NAMALWA (cell line): ENCODE results near the gene SMIM33.
"Not testable (repeated sequence)": the region's sequence is repeated elsewhere in the genome, so short reads cannot be mapped to it uniquely, and the experiment has no call there.

Source experiments
- DNase-seq: peaks from one replicate; pipeline ENCODE4 v3.0.0-alpha.2; 2015; ENCODE audit warnings: low spot score

The SMIM33 gene

DNA sequence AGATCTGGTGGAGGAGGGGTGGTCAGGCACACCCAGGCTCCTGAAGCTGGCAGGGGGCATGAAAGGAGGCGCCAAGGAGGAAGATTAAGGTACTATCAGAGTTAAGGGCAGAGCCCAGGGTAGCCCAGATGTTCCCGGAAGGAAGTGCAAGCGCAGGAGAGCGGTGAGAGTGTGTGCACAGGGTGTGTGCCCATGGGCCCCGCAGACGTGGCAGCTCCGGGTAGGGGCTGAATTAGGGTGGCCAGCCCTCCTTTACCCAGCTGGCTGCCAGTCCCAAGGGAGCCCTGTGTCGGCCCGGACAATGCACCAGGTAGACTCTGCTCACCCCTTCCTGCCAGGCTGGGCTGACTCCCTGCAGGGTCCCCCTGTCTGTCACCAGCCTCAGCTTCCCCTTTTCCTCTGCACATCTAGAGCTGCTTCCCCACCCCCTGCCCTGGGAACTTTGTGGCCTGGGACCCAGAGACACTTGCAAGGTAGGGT lies at the start of gene SMIM33:
Gene SMIM33, plus strand, starts transcription at position 184 of the 480 bp plus-strand sequence. Its CDS starts 118 bp downstream, at position 302.
- no peak for DNase-seq

- DNase-seq: peak; percentile 89
These were observed 48.4 kb upstream of the SMIM33 start for GRCh38 chr5:139422307-139422893.

DNA sequence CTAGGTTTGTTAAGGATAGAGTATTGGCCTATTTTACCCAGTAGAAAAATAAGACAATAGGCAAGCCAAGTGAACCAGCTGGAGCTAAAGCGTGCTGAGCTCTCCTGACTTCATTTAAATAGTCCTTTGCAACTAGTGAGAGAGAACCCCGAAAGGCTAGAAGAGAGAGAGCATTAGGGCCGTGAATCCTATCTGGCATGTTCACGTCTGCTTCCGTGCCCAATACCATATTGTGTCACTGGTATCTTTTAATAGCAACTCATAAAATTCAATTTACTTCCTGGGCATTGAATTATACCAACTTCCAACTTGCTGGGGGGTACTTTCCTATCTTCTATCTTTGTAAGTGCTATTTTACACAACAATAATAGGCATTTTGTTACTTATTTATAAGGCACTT lies 45.3 kb upstream of the SMIM33 start:
- DNase-seq: no peak

DNA sequence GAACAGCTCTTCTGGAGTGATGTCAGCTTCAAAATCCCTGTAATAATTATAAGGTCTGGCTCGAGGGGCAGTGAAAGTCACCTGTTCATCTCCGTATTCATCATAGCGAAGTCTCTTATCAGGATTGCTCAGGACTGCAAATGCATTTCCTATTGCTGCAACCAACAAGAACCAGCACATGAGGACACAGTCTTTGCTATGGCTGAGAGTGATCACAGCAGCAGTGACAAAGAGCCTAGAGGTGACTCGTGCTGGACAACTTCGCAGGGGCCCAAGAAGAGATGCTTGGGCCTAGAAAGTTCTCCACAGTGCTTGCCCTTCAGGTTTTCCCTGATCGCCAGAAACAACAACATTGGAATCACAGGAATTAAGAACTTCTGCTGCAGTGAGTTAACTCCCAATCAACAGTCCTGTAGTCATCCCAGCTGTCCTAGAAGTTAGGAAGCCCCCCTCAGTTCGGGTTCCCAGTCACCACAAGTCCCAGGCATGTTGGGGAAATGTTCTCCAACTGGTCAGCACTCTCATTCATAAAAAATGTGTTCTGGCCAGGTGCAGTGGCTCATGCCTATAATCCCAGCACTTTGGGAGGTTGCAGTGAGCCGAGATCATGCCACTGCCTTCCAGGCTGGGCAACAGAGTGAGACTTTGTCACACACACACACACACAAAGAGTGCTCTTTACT lies 44.5 kb upstream of the SMIM33 start:
- DNase-seq: no peak

DNA sequence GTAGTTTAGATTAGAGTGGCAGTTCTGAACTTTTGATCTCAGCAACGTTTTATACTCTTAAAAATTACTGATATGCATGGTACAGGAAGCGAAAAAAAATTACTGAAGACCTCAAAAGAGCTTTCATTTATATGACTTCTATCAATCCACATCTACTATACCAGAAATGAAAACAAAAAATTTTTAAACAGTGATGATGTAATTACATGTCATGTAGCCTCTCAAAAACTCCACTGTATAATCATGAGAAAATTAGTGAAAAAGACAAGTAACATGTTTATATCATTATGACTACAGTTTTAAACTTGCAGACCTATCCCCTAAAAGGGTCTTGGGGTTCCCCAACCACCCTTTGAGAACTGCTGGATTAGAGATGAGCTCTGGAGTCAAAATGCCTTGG lies 40.8 kb upstream of the SMIM33 start:
- DNase-seq: no peak

DNA sequence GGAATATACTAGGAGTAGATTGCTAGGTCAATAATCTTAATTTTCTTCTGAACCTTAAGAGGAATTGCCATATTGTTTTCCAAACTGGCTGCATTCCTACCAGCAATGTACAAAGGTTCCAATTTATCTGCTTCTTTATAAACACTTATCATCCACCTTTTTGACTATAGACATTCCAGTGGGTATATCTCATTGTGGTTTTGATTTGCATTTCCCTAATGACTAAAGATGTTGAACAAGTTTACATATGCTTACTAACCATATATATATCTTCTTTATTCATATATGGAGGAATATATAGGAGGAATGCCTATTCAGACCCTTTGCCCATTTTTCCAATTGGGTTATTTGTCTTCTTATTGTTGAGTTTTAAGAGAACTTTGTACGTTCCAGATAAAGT lies 39.1 kb upstream of the SMIM33 start:
- no peak for DNase-seq

DNA sequence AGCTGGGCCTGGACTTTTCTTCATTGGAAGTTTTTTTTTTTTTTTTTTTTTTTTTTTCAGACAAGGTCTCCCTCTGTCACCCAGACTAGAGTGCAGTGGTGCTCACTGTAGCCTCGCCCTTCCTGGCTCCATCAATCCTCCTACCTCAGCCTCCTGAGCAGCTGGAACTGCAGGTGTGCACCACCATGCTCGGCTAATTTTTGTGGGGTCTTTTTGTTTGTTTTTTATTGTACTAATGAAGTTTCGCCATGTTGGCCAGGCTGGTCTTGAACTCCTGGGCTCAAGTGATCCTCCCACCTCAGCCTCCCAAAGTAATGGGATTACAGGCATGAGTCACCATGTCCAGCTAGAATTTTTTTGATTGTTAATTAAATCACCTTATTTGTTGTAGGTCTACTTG lies 35.1 kb upstream of the SMIM33 start:
- DNase-seq: no peak

DNA sequence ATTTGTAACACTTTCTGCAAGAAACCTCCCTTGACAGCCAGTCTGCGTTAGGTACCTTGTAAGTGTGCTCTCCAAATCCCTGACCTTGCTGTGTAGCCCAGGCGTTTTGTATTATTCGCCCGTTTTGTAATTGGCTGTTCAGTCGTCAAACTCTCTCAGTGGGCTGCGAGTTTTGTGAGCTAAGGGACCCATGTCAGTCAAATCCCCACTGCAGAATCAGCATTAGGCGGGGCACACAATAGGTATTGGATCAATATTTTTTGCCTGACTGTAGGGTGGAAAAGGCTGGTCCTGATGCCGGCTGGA lies 32.1 kb upstream of the SMIM33 start:
- DNase-seq: no peak

DNA sequence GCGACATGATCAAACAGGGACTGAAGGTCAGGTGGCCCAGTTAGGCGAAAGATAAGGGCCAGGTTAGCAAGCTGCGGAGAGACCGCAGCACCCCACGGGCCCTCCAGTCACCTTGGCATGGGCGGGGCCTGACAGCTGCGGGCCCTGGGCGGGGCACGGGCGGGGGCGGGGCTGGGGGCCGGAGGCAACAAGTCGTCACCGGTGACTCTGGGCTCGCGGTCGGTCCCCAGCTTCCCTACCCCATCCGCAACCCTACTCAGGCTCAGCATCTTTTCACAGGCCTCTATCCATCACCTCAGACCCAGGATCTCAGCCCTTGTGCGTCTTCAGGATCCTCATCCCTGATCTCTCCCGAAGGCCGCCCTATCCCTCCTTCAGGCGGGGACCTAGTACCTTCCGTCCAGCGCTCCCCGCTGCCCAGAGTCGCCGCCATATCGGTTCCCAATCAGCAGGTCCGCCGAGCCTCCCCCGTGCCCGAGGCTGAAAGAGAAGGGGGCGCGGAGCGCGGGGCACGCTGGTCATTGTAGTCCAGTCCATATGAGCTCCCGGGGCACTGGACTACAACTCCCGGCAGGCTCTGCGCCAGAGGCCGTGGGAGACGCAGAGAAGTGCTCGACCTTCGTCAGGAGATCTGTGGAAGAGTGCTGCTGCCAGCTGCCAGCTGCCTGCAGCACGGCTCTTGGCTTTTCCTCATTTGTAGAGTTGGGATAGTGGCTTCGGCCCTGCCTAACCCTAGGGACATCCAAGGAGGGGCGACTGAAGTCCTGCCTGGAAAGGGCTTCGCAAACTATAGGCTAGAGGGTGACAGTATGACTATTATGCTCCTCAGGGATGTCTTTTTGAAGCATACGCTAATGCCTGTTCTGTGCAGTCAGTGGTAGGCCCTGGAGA lies 31.5 kb upstream of the SMIM33 start, which contains the start of gene DNAJC18:
Gene DNAJC18, minus strand, starts transcription at position 513 of the 891 bp plus-strand sequence. Its CDS starts 80 bp downstream, at position 433.
- DNase-seq: peak; percentile 95

DNA sequence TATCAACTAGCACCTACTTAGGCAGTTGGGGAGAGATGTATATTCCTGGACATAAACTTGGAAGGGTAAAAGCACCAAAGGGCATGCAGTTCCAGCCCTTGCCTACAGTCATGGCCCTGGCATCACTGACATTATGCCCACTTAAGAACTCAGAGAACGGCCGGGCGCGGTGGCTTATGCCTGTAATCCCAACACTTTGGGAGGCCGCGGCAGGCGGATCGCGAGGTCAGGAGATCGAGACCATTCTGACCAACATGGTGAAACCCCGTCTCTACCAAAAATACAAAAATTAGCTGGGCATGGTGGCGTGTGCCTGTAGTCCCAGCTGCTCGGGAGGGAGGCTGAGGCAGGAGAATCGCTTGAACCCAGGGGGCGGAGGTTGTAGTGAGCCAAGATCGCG lies 30.4 kb upstream of the SMIM33 start:
- not testable (repeated sequence) for DNase-seq

GRCh38 chr5:139443831-139444453 lies 26.9 kb upstream of the SMIM33 start:
- DNase-seq: no peak

GRCh38 chr5:139445325-139446170 lies 25.3 kb upstream of the SMIM33 start:
- no peak for DNase-seq

DNA sequence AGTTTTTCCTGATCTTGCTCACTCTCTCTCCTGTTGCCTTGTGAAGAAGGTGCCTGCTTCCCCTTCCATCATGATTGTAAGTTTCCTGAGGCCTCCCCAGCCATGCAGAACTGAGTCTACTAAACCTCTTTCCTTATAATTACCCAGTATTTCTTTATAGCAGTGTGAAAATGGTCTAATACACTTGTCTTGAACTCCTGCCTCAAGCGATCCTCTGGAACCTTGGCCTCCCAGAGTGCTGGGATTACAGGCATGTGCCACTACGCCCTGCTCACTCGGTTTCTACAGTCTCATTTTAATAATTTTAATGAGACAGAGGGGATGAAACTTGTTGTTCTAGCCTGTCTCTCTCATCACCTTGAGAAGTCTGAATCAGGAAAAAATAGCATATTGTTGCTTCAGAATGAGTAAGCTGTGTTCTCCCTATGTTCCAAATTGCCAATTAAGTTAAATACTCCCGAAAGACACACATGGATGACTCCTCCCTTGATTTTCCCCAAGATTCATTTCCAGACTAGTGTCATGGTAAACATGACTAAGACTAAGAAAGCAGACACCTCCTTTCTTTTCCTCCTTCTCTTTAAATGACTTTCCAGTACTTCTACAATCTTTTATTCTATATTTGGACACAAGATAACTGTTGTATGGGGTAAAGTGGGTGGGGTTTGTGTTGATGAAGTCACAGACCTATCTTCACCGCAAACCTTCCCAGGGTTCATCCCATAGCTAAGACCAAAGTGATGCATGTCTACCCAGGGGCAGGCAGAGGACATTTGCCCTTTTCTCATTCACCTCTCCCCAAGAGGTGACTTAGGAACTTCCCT lies 23.6 kb upstream of the SMIM33 start:
- no peak for DNase-seq

GRCh38 chr5:139451176-139451575 lies 19.6 kb upstream of the SMIM33 start:
- no peak for DNase-seq

- no peak for DNase-seq
These were observed 18.7 kb upstream of the SMIM33 start for GRCh38 chr5:139451878-139452660.

DNA sequence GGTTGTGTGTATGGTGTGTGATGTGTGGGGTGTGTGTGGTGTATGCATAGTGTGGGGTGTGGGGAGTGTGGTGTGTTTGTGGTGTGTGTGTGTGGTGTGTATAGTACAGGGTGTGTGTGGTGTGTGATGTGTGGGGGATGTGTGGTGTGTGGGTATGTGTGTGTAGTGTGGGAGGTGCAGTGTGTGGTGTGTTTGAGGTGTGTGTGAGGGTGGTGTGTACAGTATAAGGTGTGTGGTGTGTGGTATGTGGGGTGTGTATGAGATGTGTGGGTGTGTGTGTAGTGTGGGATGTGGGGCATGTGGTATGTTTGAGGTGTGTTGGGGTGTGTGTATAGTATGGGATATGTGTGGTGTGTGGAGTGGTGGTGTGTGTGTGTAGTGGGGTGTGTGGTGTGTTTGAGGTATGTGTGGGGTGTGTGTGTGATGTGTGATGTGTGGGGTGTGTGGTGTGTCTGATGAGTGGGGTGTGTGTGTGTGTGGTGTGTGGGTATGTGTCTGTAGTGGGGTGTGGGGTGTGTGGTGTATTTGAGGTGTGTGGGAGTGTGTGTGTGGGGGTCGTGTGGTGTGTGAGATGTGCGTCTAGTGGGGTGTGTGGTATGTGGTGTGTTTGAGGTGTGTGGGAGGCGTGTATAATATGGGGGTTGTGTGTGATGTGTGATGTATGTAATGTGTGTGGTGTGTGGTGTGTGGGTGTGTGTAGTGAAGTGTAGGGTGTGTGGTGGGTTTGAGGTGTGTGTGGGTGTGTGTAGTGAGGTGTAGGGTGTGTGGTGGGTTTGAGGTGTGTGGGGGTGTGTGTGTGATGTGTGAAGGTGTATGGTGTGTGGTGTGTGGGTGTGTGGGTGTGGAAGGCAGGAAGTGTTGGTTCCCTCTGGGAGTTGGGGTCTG lies 16.9 kb upstream of the SMIM33 start:
- DNase-seq: no peak

GRCh38 chr5:139454568-139455290 lies 16.1 kb upstream of the SMIM33 start:
- peak; percentile 16 for DNase-seq

DNA sequence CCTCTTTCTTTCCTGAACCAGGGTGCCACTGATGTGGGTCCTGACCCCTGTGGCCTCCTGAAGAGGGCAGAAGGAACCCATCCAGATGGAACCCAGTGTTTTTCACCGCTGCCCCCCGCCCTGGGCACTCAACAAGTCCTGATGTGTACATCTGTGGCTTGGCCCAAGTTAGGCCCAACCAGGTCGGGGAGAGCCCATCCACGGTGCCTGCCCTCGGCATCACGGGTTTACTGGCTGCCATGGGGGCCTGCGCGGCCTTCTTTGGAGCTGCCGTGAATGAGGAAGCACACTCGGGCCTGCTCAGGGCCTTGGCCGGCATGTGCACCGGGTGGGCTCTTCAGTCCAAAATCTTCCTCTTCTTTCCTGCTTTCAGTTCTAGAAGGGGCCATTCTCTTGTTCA lies 14.0 kb upstream of the SMIM33 start:
- DNase-seq: no peak
